Prostate gland (tissue), 2 donors: ENCODE measurements around the gene CLTB.

ENCODE experiments used
- CTCF ChIP-seq, 4 experiments: fragments of 200-600 bp in 2 of 4; fragments of 450-650 bp in 2 of 4; sonication (generic) in 2 of 4; IDR thresholded peaks; 1 replicate in 3 of 4; 2 replicates in 1 of 4; pipeline ENCODE4 v1.5.1; 2016 to 2019; ENCODE audit warnings: antibody characterized with exemption in 4 of 4, mild to moderate bottlenecking in 2 of 4, moderate library complexity in 2 of 4
- POLR2A ChIP-seq: fragments of 450-650 bp; IDR thresholded peaks from one replicate; pipeline ENCODE4 v1.6.1; 2016; ENCODE audit warnings: antibody characterized with exemption, mild to moderate bottlenecking

- no peak for TF ChIP-seq CTCF (IDR thresholded peaks at IDR 0.05)
- TF ChIP-seq POLR2A, result no peak
These were observed 28.4 kb upstream of the CLTB start for GRCh38 chr5:176444742-176445141.
